ENCODE results near the gene WDR86.
A peak's percentile ranks its signal among the peaks of the same experiment; 100 is the strongest.

The WDR86 gene

DNA sequence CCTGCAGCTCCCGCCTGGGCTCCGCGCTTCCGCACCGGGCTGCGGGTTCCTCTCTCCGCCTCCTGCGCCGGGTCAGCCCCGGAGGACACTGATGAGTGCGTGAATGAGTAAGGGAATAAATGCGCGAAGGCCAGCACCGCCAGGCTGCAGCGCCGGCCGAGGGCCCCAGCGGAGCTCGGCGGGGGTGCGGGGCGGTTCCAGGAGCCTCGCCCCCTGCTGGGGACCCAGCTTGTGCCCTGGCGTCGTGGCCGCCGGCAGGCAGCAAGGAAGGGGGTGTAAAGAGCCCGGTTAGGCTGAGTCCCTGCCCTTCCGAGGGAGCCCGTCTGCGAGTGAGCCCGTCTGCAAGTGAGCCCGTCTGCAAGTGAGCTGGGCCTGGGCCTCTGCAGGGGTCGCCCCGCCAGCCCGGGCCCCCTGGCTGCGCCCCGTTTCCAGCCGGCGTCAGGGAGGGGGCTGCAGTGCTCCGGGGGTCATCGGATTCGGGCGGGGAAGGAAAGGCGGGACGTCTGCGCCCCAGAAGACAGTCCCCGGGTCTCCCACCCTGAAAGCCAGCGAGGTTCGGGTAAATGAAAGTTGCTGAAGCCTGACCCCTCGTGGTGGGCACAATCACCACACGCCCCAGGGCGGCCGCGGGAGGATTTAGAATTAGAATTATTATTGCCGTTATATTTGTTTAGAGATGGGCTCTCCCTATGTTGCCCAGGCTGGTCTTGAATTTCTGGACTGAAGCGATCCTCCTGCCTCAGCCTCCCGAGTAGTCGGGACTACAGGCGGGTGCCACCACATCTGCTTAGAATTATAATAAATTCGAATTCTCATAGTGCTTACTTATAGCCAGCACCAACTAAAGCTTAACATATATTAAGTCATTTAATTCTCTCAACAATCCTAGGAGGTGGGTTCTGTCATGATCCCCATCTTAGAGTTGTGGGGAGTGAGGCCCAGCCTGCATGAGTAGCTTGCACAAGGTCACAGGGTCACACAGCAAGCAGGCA is 38.7 kb upstream of the WDR86 start:
- Mint-ChIP-seq H3K4me3 (peak overlapping the region; percentile 54), H3K4me1 (ENCODE audit: low read depth) (peaks cover 7% of the 10 kb centered on the region), H3K36me3 (ENCODE audit: low read depth) (no peaks in the 10 kb centered on the region), H3K27ac (no peak overlapping the region), H3K27me3 (ENCODE audit: low read depth) (peaks cover 6% of the 10 kb centered on the region), H3K9me3 (no peaks in the 10 kb centered on the region)
- peak; percentile 64 for DNase-seq (ENCODE audit: low spot score)

GRCh38 chr7:151447901-151448260 is 38.0 kb upstream of the WDR86 start:
- Mint-ChIP-seq H3K9me3 (no peaks in the 10 kb centered on the region), H3K4me1 (ENCODE audit: low read depth) (peaks cover 7% of the 10 kb centered on the region), H3K4me3 (peak overlapping the region; percentile 81), H3K36me3 (ENCODE audit: low read depth) (no peaks in the 10 kb centered on the region), H3K27me3 (ENCODE audit: low read depth) (peaks cover 6% of the 10 kb centered on the region), H3K27ac (peak overlapping the region; percentile 60)
- DNase-seq (ENCODE audit: low spot score), result no peak

DNA sequence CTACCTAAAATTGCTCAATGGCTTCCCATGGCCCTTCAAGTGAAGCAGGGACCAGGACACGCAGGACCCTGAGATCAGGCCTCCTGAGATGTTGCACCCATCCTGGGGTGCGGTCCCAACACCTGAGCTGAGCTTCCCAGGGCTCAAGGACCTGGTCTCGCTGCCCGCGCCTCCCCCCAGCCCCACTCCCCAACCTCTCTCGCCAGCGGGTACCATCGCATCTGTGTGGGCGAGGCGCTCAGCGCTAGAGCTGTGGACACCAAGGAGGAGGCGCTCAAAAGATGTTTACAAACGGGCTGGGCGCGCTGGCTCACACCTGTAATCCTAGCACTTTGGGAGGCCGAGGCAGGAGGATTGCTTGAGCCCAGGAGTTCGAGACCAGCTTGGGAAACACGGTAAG is 37.5 kb upstream of the WDR86 start:
- no peaks in the 10 kb centered on the region for H3K36me3 Mint-ChIP-seq (ENCODE audit: low read depth)
- no peak for DNase-seq (ENCODE audit: low spot score)
- H3K27ac Mint-ChIP-seq, result no peak overlapping the region
- H3K27me3 Mint-ChIP-seq (ENCODE audit: low read depth), result peaks cover 6% of the 10 kb centered on the region
- H3K4me1 Mint-ChIP-seq (ENCODE audit: low read depth), result peaks cover 10% of the 10 kb centered on the region
- H3K4me3 Mint-ChIP-seq, result no peak overlapping the region
- no peaks in the 10 kb centered on the region for H3K9me3 Mint-ChIP-seq

GRCh38 chr7:151446412-151446811 is 36.6 kb upstream of the WDR86 start:
- DNase-seq (ENCODE audit: low spot score), result no peak
- H3K27ac Mint-ChIP-seq, result peak overlapping the region; percentile 9
- peaks cover 6% of the 10 kb centered on the region for H3K27me3 Mint-ChIP-seq (ENCODE audit: low read depth)
- peaks cover 13% of the 10 kb centered on the region for H3K4me1 Mint-ChIP-seq (ENCODE audit: low read depth)
- no peaks in the 10 kb centered on the region for H3K9me3 Mint-ChIP-seq
- H3K36me3 Mint-ChIP-seq (ENCODE audit: low read depth), result no peaks in the 10 kb centered on the region
- H3K4me3 Mint-ChIP-seq, result no peak overlapping the region

- Mint-ChIP-seq H3K4me1 (ENCODE audit: low read depth) (peaks cover 24% of the 10 kb centered on the region), H3K27ac (no peak overlapping the region), H3K9me3 (no peaks in the 10 kb centered on the region)
These were observed 34.8 kb upstream of the WDR86 start for GRCh38 chr7:151444632-151445031.

GRCh38 chr7:151442776-151443496 is 33.1 kb upstream of the WDR86 start:
- no peak overlapping the region for H3K4me3 Mint-ChIP-seq
- no peaks in the 10 kb centered on the region for H3K27me3 Mint-ChIP-seq (ENCODE audit: low read depth)
- peaks cover 21% of the 10 kb centered on the region for H3K4me1 Mint-ChIP-seq (ENCODE audit: low read depth)
- no peaks in the 10 kb centered on the region for H3K36me3 Mint-ChIP-seq (ENCODE audit: low read depth)
- DNase-seq (ENCODE audit: low spot score), result no peak
- H3K9me3 Mint-ChIP-seq, result no peaks in the 10 kb centered on the region
- H3K27ac Mint-ChIP-seq, result no peak overlapping the region

More at GRCh38 chr7:151444632-151445031, 34.8 kb upstream of the WDR86 start:
- H3K27me3 Mint-ChIP-seq (ENCODE audit: low read depth), result peaks cover 2% of the 10 kb centered on the region
- no peak for DNase-seq (ENCODE audit: low spot score)
- H3K4me3 Mint-ChIP-seq, result no peak overlapping the region
- H3K36me3 Mint-ChIP-seq (ENCODE audit: low read depth), result no peaks in the 10 kb centered on the region

- no peak for DNase-seq (ENCODE audit: low spot score)
- Mint-ChIP-seq H3K4me3 (peak overlapping the region; percentile 29), H3K27me3 (ENCODE audit: low read depth) (no peaks in the 10 kb centered on the region), H3K36me3 (ENCODE audit: low read depth) (no peaks in the 10 kb centered on the region), H3K4me1 (ENCODE audit: low read depth) (peaks cover 19% of the 10 kb centered on the region), H3K9me3 (no peaks in the 10 kb centered on the region), H3K27ac (peak overlapping the region; percentile 7)
These were observed 31.1 kb upstream of the WDR86 start for GRCh38 chr7:151440799-151441445.

- Mint-ChIP-seq H3K9me3 (no peaks in the 10 kb centered on the region), H3K4me1 (ENCODE audit: low read depth) (peaks cover 19% of the 10 kb centered on the region), H3K4me3 (peak within 1 kb of the TSS; percentile 50), H3K36me3 (ENCODE audit: low read depth) (no peaks in the 10 kb centered on the region), H3K27me3 (ENCODE audit: low read depth) (no peaks in the 10 kb centered on the region), H3K27ac (no peak within 1 kb of the TSS)
- DNase-seq (ENCODE audit: low spot score), result no peak
These were observed 30.3 kb upstream of the WDR86 start, which contains the start of gene CRYGN for GRCh38 chr7:151439855-151440798. CRYGN (minus strand) TSS chr7:151440141; CDS start chr7:151439917, 224 bp downstream.

- Mint-ChIP-seq H3K9me3 (no peaks in the 10 kb centered on the region), H3K36me3 (ENCODE audit: low read depth) (no peaks in the 10 kb centered on the region), H3K4me1 (ENCODE audit: low read depth) (peaks cover 19% of the 10 kb centered on the region), H3K4me3 (no peak overlapping the region), H3K27ac (no peak overlapping the region), H3K27me3 (ENCODE audit: low read depth) (no peaks in the 10 kb centered on the region)
- DNase-seq (ENCODE audit: low spot score), result no peak
These were observed 29.2 kb upstream of the WDR86 start for GRCh38 chr7:151438864-151439601.

DNA sequence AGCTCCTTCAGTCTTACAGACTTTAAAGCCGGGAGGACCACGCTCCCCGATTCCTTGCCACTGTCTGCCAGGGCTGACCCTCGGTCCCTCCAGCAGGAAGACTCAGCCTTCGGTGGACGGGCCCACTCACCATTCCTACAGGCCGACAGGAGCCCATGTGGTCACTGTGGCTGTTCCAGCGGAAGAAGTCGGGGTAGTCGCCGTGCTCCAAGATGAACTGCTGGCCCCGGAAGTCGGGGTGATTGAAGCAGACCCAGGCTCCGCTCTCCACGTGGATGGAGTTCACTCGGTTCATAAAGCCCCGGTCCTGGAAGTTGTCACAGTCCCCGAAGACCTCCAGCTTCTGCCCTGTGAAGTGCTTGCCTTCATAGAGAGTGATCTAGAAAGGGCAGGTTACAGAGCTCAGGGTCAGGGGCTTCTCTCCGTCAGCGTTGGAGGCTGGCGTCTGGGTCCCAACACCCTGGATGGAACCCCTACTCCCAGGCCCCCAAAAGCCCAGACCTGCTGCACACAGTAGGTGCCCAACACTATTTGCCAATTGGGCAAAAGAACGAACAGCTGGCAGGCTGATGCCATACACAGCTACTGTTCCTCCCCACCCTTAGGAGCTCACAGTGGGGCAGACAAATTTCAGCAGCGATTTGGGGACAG is 28.2 kb upstream of the WDR86 start:
- H3K9me3 Mint-ChIP-seq, result no peaks in the 10 kb centered on the region
- no peaks in the 10 kb centered on the region for H3K27me3 Mint-ChIP-seq (ENCODE audit: low read depth)
- H3K27ac Mint-ChIP-seq, result no peak overlapping the region
- peaks cover 24% of the 10 kb centered on the region for H3K4me1 Mint-ChIP-seq (ENCODE audit: low read depth)
- H3K36me3 Mint-ChIP-seq (ENCODE audit: low read depth), result no peaks in the 10 kb centered on the region
- H3K4me3 Mint-ChIP-seq, result no peak overlapping the region
- no peak for DNase-seq (ENCODE audit: low spot score)

DNA sequence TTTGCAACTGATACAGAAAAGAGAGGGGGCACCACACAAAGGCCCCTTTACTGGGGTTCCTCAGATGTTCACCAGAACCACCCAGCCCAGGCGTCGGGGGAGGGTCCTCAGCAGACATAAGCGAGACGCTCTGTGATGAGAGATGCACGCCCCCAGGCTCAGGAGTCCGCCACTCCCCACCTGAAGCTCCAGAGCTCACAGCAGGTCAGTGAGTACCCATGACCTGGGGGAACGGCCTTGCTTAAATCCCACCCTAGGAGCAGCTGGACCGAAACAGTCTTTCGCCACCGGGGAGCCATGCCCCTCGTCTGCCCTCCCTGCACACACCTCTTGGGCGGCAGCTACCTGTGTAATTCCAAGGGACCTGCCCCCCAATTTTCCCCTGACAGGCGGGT is 27.3 kb upstream of the WDR86 start:
- H3K27me3 Mint-ChIP-seq (ENCODE audit: low read depth), result no peaks in the 10 kb centered on the region
- no peak overlapping the region for H3K4me3 Mint-ChIP-seq
- peaks cover 26% of the 10 kb centered on the region for H3K4me1 Mint-ChIP-seq (ENCODE audit: low read depth)
- H3K36me3 Mint-ChIP-seq (ENCODE audit: low read depth), result no peaks in the 10 kb centered on the region
- H3K27ac Mint-ChIP-seq, result no peak overlapping the region
- no peaks in the 10 kb centered on the region for H3K9me3 Mint-ChIP-seq
- no peak for DNase-seq (ENCODE audit: low spot score)

DNA sequence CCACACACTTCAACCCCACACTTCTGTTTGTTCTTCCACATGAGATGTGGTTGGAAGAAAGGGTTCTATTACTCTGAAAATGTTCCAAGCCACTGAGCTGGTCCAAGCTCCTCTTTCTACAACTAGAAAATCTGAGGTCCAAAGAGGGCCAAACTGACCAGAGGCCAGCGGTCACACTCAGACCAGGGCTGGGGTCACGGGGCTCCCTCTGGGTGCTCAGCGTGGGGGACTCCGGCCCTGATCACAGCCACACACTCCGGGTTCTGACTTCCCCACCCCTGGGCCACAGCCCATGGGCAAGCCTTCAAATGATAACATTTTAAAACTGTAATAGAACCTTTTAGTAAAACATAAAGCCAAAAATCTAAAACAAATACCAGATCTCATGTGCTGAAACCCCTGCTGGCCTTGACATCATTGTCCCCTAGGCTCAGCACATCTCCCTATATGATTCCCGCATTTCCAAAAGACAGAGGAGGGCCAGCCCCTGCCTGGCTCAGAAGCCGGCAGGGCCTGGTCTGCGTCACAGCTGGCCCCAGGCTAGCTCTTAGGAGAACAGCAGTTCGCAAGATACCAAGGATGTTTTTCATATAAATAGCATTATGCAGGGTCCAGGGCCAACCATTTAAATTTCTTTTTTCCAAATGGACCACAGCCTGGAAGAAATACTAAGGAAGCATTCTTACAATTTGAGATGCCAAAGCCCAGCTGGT is 26.8 kb upstream of the WDR86 start:
- H3K27me3 Mint-ChIP-seq (ENCODE audit: low read depth), result no peaks in the 10 kb centered on the region
- no peak overlapping the region for H3K27ac Mint-ChIP-seq
- peaks cover 25% of the 10 kb centered on the region for H3K4me1 Mint-ChIP-seq (ENCODE audit: low read depth)
- H3K4me3 Mint-ChIP-seq, result no peak overlapping the region
- H3K9me3 Mint-ChIP-seq, result no peaks in the 10 kb centered on the region
- no peak for DNase-seq (ENCODE audit: low spot score)
- no peaks in the 10 kb centered on the region for H3K36me3 Mint-ChIP-seq (ENCODE audit: low read depth)

Data from T-helper 2 cell treated with Interferon-gamma antibody and Interleukin-4, amounts not matched to agents 5 μg/mL and 100 μg/mL, for 36 hours (primary cell).